Kidney (tissue), 14 donors: ENCODE results near the gene P3H2. TPM values are rescaled to one million over a fixed set of nuclear protein-coding genes. Genes with fewer than 3 reads are reported as not detected.

Experiments used
- DNase-seq, 5 donors: peaks; one replicate each; pipeline ENCODE4 v3.0.0-alpha.2; 2013 to 2020
- FAIRE-seq: peaks from 2 replicates; lab custom pipeline; 2012; peaks lifted over from hg19 to GRCh38; lab: Jason Lieb, UNC
- H3K27ac ChIP-seq, 2 donors: one replicate each; pipeline ENCODE4 v1.7.0; 2013; ENCODE audit warnings: low read depth in 2 of 2, low read length in 2 of 2, inconsistent platforms in 1 of 2
- H3K27me3 ChIP-seq: one replicate; pipeline ENCODE4 v1.7.1; 2013; ENCODE audit warnings: low read length, inconsistent platforms; ENCODE audit not compliant: control insufficient read depth, insufficient read depth
- H3K36me3 ChIP-seq, 3 donors: one replicate each; pipeline versions ENCODE4 v1.7.0 to v1.7.1; 2013; ENCODE audit warnings: low read length in 3 of 3, control low read depth in 1 of 3, inconsistent platforms in 1 of 3; ENCODE audit not compliant: insufficient read depth in 3 of 3, control insufficient read depth in 2 of 3
- H3K4me1 ChIP-seq, 3 donors: one replicate each; pipeline versions ENCODE4 v1.7.0 to v1.7.1; 2013; ENCODE audit warnings: low read length in 3 of 3, inconsistent platforms in 1 of 3, low read depth in 1 of 3; ENCODE audit not compliant: control insufficient read depth in 2 of 3, insufficient read depth in 2 of 3
- H3K4me3 ChIP-seq, 3 donors: one replicate each; pipeline versions ENCODE4 v1.7.0 to v1.8.1; 2013; ENCODE audit warnings: low read length in 3 of 3, control low read depth in 1 of 3, inconsistent platforms in 1 of 3
- H3K9ac ChIP-seq, 3 donors: one replicate each; pipeline versions ENCODE4 v1.7.0 to v1.7.1; 2013; ENCODE audit warnings: low read length in 3 of 3, control low read depth in 1 of 3, inconsistent platforms in 1 of 3
- H3K9me3 ChIP-seq, 3 donors: one replicate each; pipeline versions ENCODE4 v1.7.0 to v1.7.1; 2013; ENCODE audit warnings: low read length in 3 of 3, control low read depth in 1 of 3, inconsistent platforms in 1 of 3; ENCODE audit not compliant: control insufficient read depth in 2 of 3, insufficient read depth in 1 of 3
- CTCF ChIP-seq: IDR thresholded peaks from 3 replicates; pipeline ENCODE4 v1.5.1; 2012; ENCODE audit warnings: mild to moderate bottlenecking, moderate library complexity, borderline replicate concordance; ENCODE audit not compliant: insufficient read depth; ENCODE audit errors: extremely low read depth
- intact Hi-C: fragments of 100-400 bp; cut with DNase I; formaldehyde crosslinking; loops from one replicate; pipeline ENCODE4 v1.11.1; 2022
- polyA plus RNA-seq: library from polyadenylated mRNA; stranded (reverse); fragments of 350-450 nt; fragmentation: Illumina TruSeq; extraction: RNeasy Lipid Tissue Mini Kit (QIAGEN cat#74804); gene quantifications from one replicate; pipeline ENCODE4 v1.2.3, GENCODE V29; 2014; ENCODE audit warnings: low read depth, low replicate concordance; ENCODE audit not compliant: insufficient read depth
- total RNA-seq: library from RNA; stranded (reverse); fragmentation: NEBNext Ultra II Directional; extraction: Animal tissue kit (Norgen Biotek cat#: 25700); gene quantifications from one replicate; pipeline ENCODE4 v1.2.1, GENCODE V29; 2021
- donor health status: control.
- donor health status: control.
- donor health status: control.
- donor health status: control.
- donor health status: control.
- donor health status: DM: yes; HTN: yes; CAD: no.
- donor health status: Normal renal cell carcinoma (clear cell type).

P3H2 gene
- total and polyA plus RNA-seq, 2 donors from 2014 or later, result 57.2 to 103 TPM

- no peak overlapping the region for H3K4me3 ChIP-seq
- peak overlapping the region in 1 of 3 donors; percentile 4 for H3K9ac ChIP-seq
- no peaks in the 10 kb centered on the region for H3K27me3 ChIP-seq
- H3K9me3 ChIP-seq, result no peaks in the 10 kb centered on the region
- DNase-seq (peak in 1 of 5 donors; percentile 65), FAIRE-seq (no peak)
- peak overlapping the region; percentile 12 to 56 for H3K27ac ChIP-seq
- intact Hi-C loops, result no loop called here
- TF ChIP-seq CTCF, result no peak
- H3K36me3 ChIP-seq, result no peaks in the 10 kb centered on the region
- peaks cover 4 to 28% (median 10%) of the 10 kb centered on the region in 3 donors for H3K4me1 ChIP-seq
Observed at GRCh38 chr3:190094160-190094718, 26.5 kb downstream of the P3H2 start.

- H3K4me3 ChIP-seq, result peak overlapping the region in 1 of 3 donors; percentile 2
- no peak overlapping the region for H3K9ac ChIP-seq
- DNase-seq (peak in 1 of 5 donors; percentile 86), FAIRE-seq (peak; percentile 66)
- intact Hi-C loops, result no loop called here
- H3K4me1 ChIP-seq, result peaks cover 4 to 24% (median 8%) of the 10 kb centered on the region in 3 donors
- no peaks in the 10 kb centered on the region for H3K9me3 ChIP-seq
- H3K36me3 ChIP-seq, result no peaks in the 10 kb centered on the region
- no peaks in the 10 kb centered on the region for H3K27me3 ChIP-seq
- TF ChIP-seq CTCF, result no peak
- peak overlapping the region in 1 of 2 donors; percentile 58 for H3K27ac ChIP-seq
Observed at GRCh38 chr3:190092250-190092649, 28.4 kb downstream of the P3H2 start.

- intact Hi-C loops, result no loop called here
- no peak overlapping the region for H3K4me3 ChIP-seq
- FAIRE-seq, result no peak
- TF ChIP-seq CTCF, result no peak
- H3K9me3 ChIP-seq, result no peaks in the 10 kb centered on the region
- H3K4me1 ChIP-seq, result peaks cover 4 to 24% (median 8%) of the 10 kb centered on the region in 3 donors
- H3K27ac ChIP-seq, result no peak overlapping the region
- no peak for DNase-seq
- no peak overlapping the region for H3K9ac ChIP-seq
- no peaks in the 10 kb centered on the region for H3K27me3 ChIP-seq
- no peaks in the 10 kb centered on the region for H3K36me3 ChIP-seq
Observed at GRCh38 chr3:190089711-190090110, 31.0 kb downstream of the P3H2 start.
